GM12878 (cell line): ENCODE data around the gene FAM78A. TPM values are rescaled to one million over a fixed set of nuclear protein-coding genes. Genes with fewer than 3 reads are reported as not detected.

Experiments used
- ATF2 ChIP-seq: IDR thresholded peaks from 2 replicates; pipeline ENCODE4 v1.6.1; 2012; ENCODE audit warnings: low read length, inconsistent platforms
- BACH1 ChIP-seq: fragments of 450-650 bp; IDR thresholded peaks from 2 replicates; pipeline ENCODE4 v1.6.1; 2017; ENCODE audit warnings: mild to moderate bottlenecking, borderline replicate concordance
- BMI1 ChIP-seq: fragments of 450-650 bp; IDR thresholded peaks from 2 replicates; pipeline ENCODE4 v1.6.1; 2016; ENCODE audit warnings: mild to moderate bottlenecking, moderate library complexity, borderline replicate concordance
- EZH2 ChIP-seq: IDR thresholded peaks from 2 replicates; pipeline ENCODE4 v1.6.1; 2012; ENCODE audit warnings: low read depth, mild to moderate bottlenecking, control low read depth, inconsistent platforms, low read length, borderline replicate concordance; ENCODE audit not compliant: control insufficient read depth
- HDGF ChIP-seq: fragments of 450-650 bp; IDR thresholded peaks from 2 replicates; pipeline ENCODE4 v1.6.1; 2016; ENCODE audit warnings: antibody characterized with exemption
- IKZF2 ChIP-seq, 2 experiments: fragments of 450-650 bp; IDR thresholded peaks; 2 replicates each; pipeline ENCODE4 v1.6.1; 2017; ENCODE audit warnings: mild to moderate bottlenecking in 2 of 2, moderate library complexity in 2 of 2
- KLF5 ChIP-seq: fragments of 450-650 bp; IDR thresholded peaks from 2 replicates; pipeline ENCODE4 v1.6.1; 2014; ENCODE audit warnings: mild to moderate bottlenecking; ENCODE audit not compliant: partially characterized antibody
- MEF2B ChIP-seq: fragments of 450-650 bp; IDR thresholded peaks from 2 replicates; pipeline ENCODE4 v1.6.1; 2018; ENCODE audit warnings: mild to moderate bottlenecking, moderate library complexity; ENCODE audit not compliant: partially characterized antibody, poor library complexity, severe bottlenecking
- NRF1 ChIP-seq: conservative IDR thresholded peaks from 2 replicates; pipeline ENCODE4 v1.6.1; 2011; ENCODE audit warnings: mild to moderate bottlenecking, low read depth, low read length, improper control_type of control experiment
- PRDM15 ChIP-seq: fragments of 450-650 bp; formaldehyde crosslinking; IDR thresholded peaks from 2 replicates; pipeline ENCODE4 v1.4.0; 2020; ENCODE audit warnings: mild to moderate bottlenecking, moderate library complexity
- RAD51 ChIP-seq: fragments of 450-650 bp; IDR thresholded peaks from 2 replicates; pipeline ENCODE4 v1.6.1; 2016; ENCODE audit warnings: moderate library complexity, mild to moderate bottlenecking, inconsistent platforms
- RCOR1 ChIP-seq: conservative IDR thresholded peaks from 2 replicates; pipeline ENCODE4 v1.6.1; 2012; ENCODE audit warnings: low read depth, low read length, improper control_type of control experiment
- SPI1 ChIP-seq: IDR thresholded peaks from 2 replicates; pipeline ENCODE4 v1.6.1; 2011; ENCODE audit warnings: low read depth, mild to moderate bottlenecking, low read length, moderate library complexity, borderline replicate concordance; ENCODE audit not compliant: insufficient read depth
- TCF3 ChIP-seq: IDR thresholded peaks from 2 replicates; pipeline ENCODE4 v1.6.1; 2012; ENCODE audit warnings: low read depth, mild to moderate bottlenecking, low read length, borderline replicate concordance; ENCODE audit not compliant: insufficient read depth
- TCF7 ChIP-seq: IDR thresholded peaks from 2 replicates; pipeline ENCODE4 v1.6.1; 2014; ENCODE audit warnings: antibody characterized with exemption, borderline replicate concordance
- USF2 ChIP-seq: IDR thresholded peaks from 2 replicates; pipeline ENCODE4 v1.6.1; 2011; ENCODE audit warnings: low read depth, low read length, improper control_type of control experiment, borderline replicate concordance
- YY1 ChIP-seq: IDR thresholded peaks from 2 replicates; pipeline ENCODE4 v1.6.1; 2011; ENCODE audit warnings: low read depth, mild to moderate bottlenecking, low read length
- ZNF207 ChIP-seq: fragments of 450-650 bp; IDR thresholded peaks from 2 replicates; pipeline ENCODE4 v1.6.1; 2014; ENCODE audit warnings: antibody characterized with exemption, mild to moderate bottlenecking, borderline replicate concordance
- ZNF687 ChIP-seq: fragments of 450-650 bp; IDR thresholded peaks from 2 replicates; pipeline ENCODE4 v1.6.1; 2017; ENCODE audit warnings: mild to moderate bottlenecking, moderate library complexity
- polyA plus RNA-seq, 11 experiments: library from polyadenylated mRNA; depleted of rRNA in 4 of 11; unstranded in 6 of 11; stranded (reverse) in 5 of 11; fragments of >200 nt; fragmentation: Nextera tagmentation in 4 of 11; fragmentation: Illumina TruSeq in 1 of 11; extraction: Ambion mirVana in 4 of 11; extraction: Trizol in 1 of 11; gene quantifications; 1 replicate in 1 of 11; 2 replicates in 10 of 11; pipeline versions ENCODE4 v1.2.1 to v1.2.3, GENCODE V29; 2011 to 2016; ENCODE audit warnings: inconsistent platforms in 2 of 11, missing spikeins in 2 of 11, low read depth in 1 of 11
- total RNA-seq, 4 experiments: library from RNA; depleted of rRNA in 3 of 4; stranded (reverse); fragments of >200 nt in 3 of 4; fragmentation: Illumina TruSeq in 1 of 4; extraction: Trizol in 1 of 4; gene quantifications; 2 replicates each; pipeline versions ENCODE4 v1.2.1 to v1.2.3, GENCODE V29; 2013 to 2021

FAM78A gene
- total and polyA plus RNA-seq, 10 of the 15 experiments (the other 5 are each of a cell fraction or from before 2014, with no cell fraction given): 0.18 to 32.5 (median 12.2) TPM

GRCh38 chr9:131270171-131271015 is 5.9 kb downstream of the FAM78A start (continued):
- TF ChIP-seq IKZF2 (IDR thresholded peaks at IDR 0.05): peak; percentile 37 to 46; a peak in 3 of 4 replicates
- peak; percentile 64 for TF ChIP-seq USF2
- 0 out of 2 replicates have a peak, but pooled peaks have one; percentile 14 for TF ChIP-seq BACH1
- peak; percentile 77 for TF ChIP-seq RAD51
- no peak for TF ChIP-seq TCF7
- no peak for TF ChIP-seq ZNF207
- TF ChIP-seq EZH2: no peak
- no peak for TF ChIP-seq KLF5
- TF ChIP-seq NRF1: no peak
- TF ChIP-seq PRDM15 (CRISPR knock-in tag): no peak
- peak; percentile 92 for TF ChIP-seq ZNF687
- TF ChIP-seq RCOR1: no peak
- 0 out of 2 replicates have a peak, but pooled peaks have one; percentile 44 for TF ChIP-seq SPI1
- TF ChIP-seq ATF2: no peak
- 0 out of 2 replicates have a peak, but pooled peaks have one; percentile 3 for TF ChIP-seq TCF3
- no peak for TF ChIP-seq BMI1
- TF ChIP-seq YY1: peak; percentile 53
- TF ChIP-seq MEF2B: no peak
- TF ChIP-seq HDGF: peak; percentile 13; the same call in 1 of the 2 replicates
